ENCODE results near the gene HMGCS1. TPM values are rescaled to one million over a fixed set of nuclear protein-coding genes. Genes with fewer than 3 reads are reported as not detected.

The HMGCS1 gene
- total and polyA plus RNA-seq, 2 experiments from 2014 or later: 6.2 to 10.4 TPM

- Histone ChIP-seq H3K27me3 (replicated peaks; ENCODE audit: insufficient read depth) (no peaks in the 10 kb centered on the region), H3K79me2 (ENCODE audit: insufficient read depth) (peaks cover 12% of the 10 kb centered on the region), H4K20me1 (ENCODE audit: insufficient read depth) (no peaks in the 10 kb centered on the region), H3K9me3 (ENCODE audit: low read depth) (no peaks in the 10 kb centered on the region), H3K9ac (no peak overlapping the region), H2AFZ (no peak overlapping the region), H3K4me3 (no peak overlapping the region), H3K9me2 (ENCODE audit: insufficient read depth) (no peaks in the 10 kb centered on the region), H3K4me1 (ENCODE audit: insufficient read depth) (peaks cover 26% of the 10 kb centered on the region), H3K4me2 (ENCODE audit: unreplicated experiment) (no peak overlapping the region), H3K36me3 (ENCODE audit: low read depth) (peaks cover 55% of the 10 kb centered on the region), H3K27ac (no peak overlapping the region), H3F3A (ENCODE audit: insufficient read depth) (peaks cover 10% of the 10 kb centered on the region; the same call in 1 of the 2 replicates)
- in situ Hi-C loops (cut with MboI): no loop called here
- WGBS, 2 experiments (ENCODE audit: low coverage in 1 of 2, low lambda C conversion rate in 2 of 2, missing lambda C conversion rate in 2 of 2): 94 to 97% methylated on average over 2 of the region's 2 CpGs
- no peak for DNase-seq
- TF ChIP-seq EZH2 (IDR thresholded peaks at IDR 0.05; ENCODE audit: insufficient read depth, poor library complexity, severe bottlenecking) (no peak), EZH2phosphoT487 (IDR thresholded peaks at IDR 0.05; ENCODE audit: insufficient read depth, low read depth) (no peak)
These were observed 18.0 kb downstream of the HMGCS1 start for GRCh38 chr5:43295202-43295601.

- peaks cover 10% of the 10 kb centered on the region; the same call in 1 of the 2 replicates for H3F3A ChIP-seq (ENCODE audit: insufficient read depth)
- no peaks in the 10 kb centered on the region for H3K9me3 ChIP-seq (ENCODE audit: low read depth)
- in situ Hi-C loops (cut with MboI): no loop called here
- peak; percentile 68 for DNase-seq
- no peak overlapping the region for H3K4me3 ChIP-seq
- H3K27ac ChIP-seq: peak overlapping the region; percentile 59
- H3K36me3 ChIP-seq (ENCODE audit: low read depth): peaks cover 60% of the 10 kb centered on the region
- peaks cover 5% of the 10 kb centered on the region; the same call in 1 of the 2 replicates for H3K79me2 ChIP-seq (ENCODE audit: insufficient read depth)
- H3K9ac ChIP-seq: no peak overlapping the region
- no peaks in the 10 kb centered on the region for H3K27me3 ChIP-seq (replicated peaks; ENCODE audit: insufficient read depth)
- no peak overlapping the region for H2AFZ ChIP-seq
- peaks cover 26% of the 10 kb centered on the region for H3K4me1 ChIP-seq (ENCODE audit: insufficient read depth)
- no peaks in the 10 kb centered on the region for H4K20me1 ChIP-seq (ENCODE audit: insufficient read depth)
- peak overlapping the region; percentile 32 for H3K4me2 ChIP-seq (ENCODE audit: unreplicated experiment)
- no peaks in the 10 kb centered on the region for H3K9me2 ChIP-seq (ENCODE audit: insufficient read depth)
- TF ChIP-seq EZH2 (IDR thresholded peaks at IDR 0.05; ENCODE audit: insufficient read depth, poor library complexity, severe bottlenecking) (no peak), EZH2phosphoT487 (IDR thresholded peaks at IDR 0.05; ENCODE audit: insufficient read depth, low read depth) (no peak)
These were observed 19.0 kb downstream of the HMGCS1 start for GRCh38 chr5:43294226-43294625.

- in situ Hi-C loops (cut with MboI): no loop called here
- Histone ChIP-seq H3K27ac (no peak overlapping the region), H3K4me1 (ENCODE audit: insufficient read depth) (peaks cover 26% of the 10 kb centered on the region), H3K4me3 (no peak overlapping the region), H4K20me1 (ENCODE audit: insufficient read depth) (no peaks in the 10 kb centered on the region), H3K79me2 (ENCODE audit: insufficient read depth) (no peaks in the 10 kb centered on the region), H3F3A (ENCODE audit: insufficient read depth) (peaks cover 10% of the 10 kb centered on the region; the same call in 1 of the 2 replicates), H3K27me3 (replicated peaks; ENCODE audit: insufficient read depth) (no peaks in the 10 kb centered on the region), H3K4me2 (ENCODE audit: unreplicated experiment) (no peak overlapping the region), H3K9me3 (ENCODE audit: low read depth) (no peaks in the 10 kb centered on the region), H3K36me3 (ENCODE audit: low read depth) (peaks cover 36% of the 10 kb centered on the region), H3K9me2 (ENCODE audit: insufficient read depth) (no peaks in the 10 kb centered on the region), H2AFZ (no peak overlapping the region), H3K9ac (no peak overlapping the region)
- TF ChIP-seq EZH2phosphoT487 (IDR thresholded peaks at IDR 0.05; ENCODE audit: insufficient read depth, low read depth): no peak
- TF ChIP-seq EZH2 (IDR thresholded peaks at IDR 0.05; ENCODE audit: insufficient read depth, poor library complexity, severe bottlenecking): no peak
- WGBS, 2 experiments (ENCODE audit: low coverage in 1 of 2, low lambda C conversion rate in 2 of 2, missing lambda C conversion rate in 2 of 2): 95 to 98% methylated on average over 2 of the region's 2 CpGs
- no peak for DNase-seq
These were observed 22.5 kb downstream of the HMGCS1 start for GRCh38 chr5:43290726-43291125.

- Histone ChIP-seq H3K4me3 (no peak overlapping the region), H3K27ac (no peak overlapping the region), H3K9me2 (ENCODE audit: insufficient read depth) (no peaks in the 10 kb centered on the region), H3K9me3 (ENCODE audit: low read depth) (no peaks in the 10 kb centered on the region), H3K79me2 (ENCODE audit: insufficient read depth) (no peaks in the 10 kb centered on the region), H3K27me3 (replicated peaks; ENCODE audit: insufficient read depth) (no peaks in the 10 kb centered on the region), H3F3A (ENCODE audit: insufficient read depth) (no peaks in the 10 kb centered on the region), H3K4me1 (ENCODE audit: insufficient read depth) (peaks cover 11% of the 10 kb centered on the region), H3K9ac (no peak overlapping the region), H4K20me1 (ENCODE audit: insufficient read depth) (no peaks in the 10 kb centered on the region), H2AFZ (no peak overlapping the region), H3K36me3 (ENCODE audit: low read depth) (peaks cover 25% of the 10 kb centered on the region), H3K4me2 (ENCODE audit: unreplicated experiment) (no peak overlapping the region)
- 95 to 100% methylated on average over 1 of the region's 1 CpG for WGBS, 2 experiments (ENCODE audit: low coverage in 1 of 2, low lambda C conversion rate in 2 of 2, missing lambda C conversion rate in 2 of 2)
- TF ChIP-seq EZH2phosphoT487 (IDR thresholded peaks at IDR 0.05; ENCODE audit: insufficient read depth, low read depth) (no peak), EZH2 (IDR thresholded peaks at IDR 0.05; ENCODE audit: insufficient read depth, poor library complexity, severe bottlenecking) (no peak)
- DNase-seq: no peak
- in situ Hi-C loops (cut with MboI): no loop called here
These were observed 24.9 kb downstream of the HMGCS1 start for GRCh38 chr5:43288269-43288831.

- Histone ChIP-seq H3K9me2 (ENCODE audit: insufficient read depth) (no peaks in the 10 kb centered on the region), H2AFZ (no peak overlapping the region), H3K27ac (no peak overlapping the region), H3K4me1 (ENCODE audit: insufficient read depth) (peaks cover 10% of the 10 kb centered on the region), H3K9ac (no peak overlapping the region), H3K36me3 (ENCODE audit: low read depth) (peaks cover 20% of the 10 kb centered on the region), H3K4me2 (ENCODE audit: unreplicated experiment) (no peak overlapping the region), H3K4me3 (no peak overlapping the region), H3K79me2 (ENCODE audit: insufficient read depth) (no peaks in the 10 kb centered on the region), H3K9me3 (ENCODE audit: low read depth) (no peaks in the 10 kb centered on the region), H4K20me1 (ENCODE audit: insufficient read depth) (no peaks in the 10 kb centered on the region), H3K27me3 (replicated peaks; ENCODE audit: insufficient read depth) (no peaks in the 10 kb centered on the region), H3F3A (ENCODE audit: insufficient read depth) (no peaks in the 10 kb centered on the region)
- in situ Hi-C loops (cut with MboI): no loop called here
- DNase-seq: no peak
- 99% methylated on average over 4 of the region's 4 CpGs for whole genome bisulfite sequencing, 2 experiments (ENCODE audit: low coverage in 1 of 2, low lambda C conversion rate in 2 of 2, missing lambda C conversion rate in 2 of 2)
- TF ChIP-seq EZH2phosphoT487 (IDR thresholded peaks at IDR 0.05; ENCODE audit: insufficient read depth, low read depth) (no peak), EZH2 (IDR thresholded peaks at IDR 0.05; ENCODE audit: insufficient read depth, poor library complexity, severe bottlenecking) (no peak)
These were observed 25.7 kb downstream of the HMGCS1 start for GRCh38 chr5:43287493-43287892.

All from GM23248 (cell line).